Measurements from ENCODE around the gene CFAP45. TPM values are rescaled to one million over a fixed set of nuclear protein-coding genes. Genes with fewer than 3 reads are reported as not detected.

The CFAP45 gene
- total RNA-seq, 1 experiment from 2014 or later, result 3.6 TPM

DNA sequence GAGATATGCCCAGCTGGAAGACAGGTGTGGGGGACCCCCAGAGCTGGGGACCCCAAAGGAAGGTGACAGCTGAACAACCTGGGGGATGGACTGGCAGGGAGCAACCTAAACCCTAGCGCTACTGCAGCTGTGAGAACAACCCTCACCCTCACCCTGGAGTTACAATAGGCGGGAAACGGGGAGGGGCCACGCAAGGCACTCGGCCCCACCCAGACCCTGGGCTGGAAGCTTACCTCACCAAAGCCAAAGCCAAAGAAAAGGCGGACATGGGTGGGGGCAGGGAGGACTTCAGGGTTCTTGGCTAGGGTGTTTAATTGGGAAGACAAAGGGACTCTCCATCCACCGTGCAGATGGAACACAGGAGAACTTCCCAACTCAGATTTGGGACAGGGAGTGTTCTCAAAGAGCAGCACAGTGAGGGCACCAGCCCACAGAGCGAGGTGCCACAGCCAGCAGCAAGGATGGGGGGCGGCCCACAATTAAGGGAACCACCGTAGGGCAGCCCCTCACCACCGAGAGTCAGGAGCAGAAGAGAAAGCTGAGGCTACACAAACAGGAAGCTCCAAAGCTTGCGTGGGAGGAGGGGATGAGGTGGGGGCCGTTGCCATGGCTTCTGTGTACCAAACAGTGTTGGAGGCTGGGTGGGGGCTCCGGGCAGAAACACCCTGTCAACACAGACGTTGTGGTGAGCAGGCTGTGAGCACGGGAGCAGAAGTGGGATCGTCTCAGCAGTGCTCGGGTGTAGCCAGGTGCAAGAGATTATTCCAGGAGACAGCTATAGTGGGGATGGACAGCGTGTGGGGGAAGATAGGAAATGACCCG, 23.4 kb upstream of the CFAP45 start:
- Histone ChIP-seq H3K4me3 (ENCODE audit: low read depth, low read length, poor library complexity, severe bottlenecking) (peak overlapping the region; percentile 78), H3K36me3 (ENCODE audit: insufficient read depth, low read length, poor library complexity, severe bottlenecking) (peaks cover 16% of the 10 kb centered on the region), H3K4me1 (ENCODE audit: insufficient read depth, low read length, poor library complexity, severe bottlenecking) (peaks cover 19% of the 10 kb centered on the region), H3K9me3 (ENCODE audit: low read depth, low read length, poor library complexity, severe bottlenecking) (no peaks in the 10 kb centered on the region), H3K27ac (ENCODE audit: low read depth, low read length, poor library complexity, severe bottlenecking) (peak overlapping the region; percentile 76), H3K27me3 (replicated peaks; ENCODE audit: insufficient read depth, low read depth, low read length, poor library complexity) (no peaks in the 10 kb centered on the region)
- intact Hi-C loops (cut with micrococcal nuclease; ENCODE audit: unreplicated experiment), result no loop called here
- DNase-seq (ENCODE audit: low spot score), result peak; percentile 76
- no TSS peak for BruUV-seq (replicated peaks)
- ChIA-PET CTCF (interaction anchor here (0.7 to 1.3 kb wide), 4 partner anchors 84 to 727 kb away, joined by 3 read pairs; no protein-coding TSS in a partner anchor), POLR2A (ENCODE audit: low non-redundant PET) (no interaction called here)
- no peak for TF ChIP-seq EZH2 (IDR thresholded peaks at IDR 0.05; ENCODE audit: borderline replicate concordance, low read depth, low read length, poor library complexity, severe bottlenecking)
- TF ChIP-seq, protein P1, sequence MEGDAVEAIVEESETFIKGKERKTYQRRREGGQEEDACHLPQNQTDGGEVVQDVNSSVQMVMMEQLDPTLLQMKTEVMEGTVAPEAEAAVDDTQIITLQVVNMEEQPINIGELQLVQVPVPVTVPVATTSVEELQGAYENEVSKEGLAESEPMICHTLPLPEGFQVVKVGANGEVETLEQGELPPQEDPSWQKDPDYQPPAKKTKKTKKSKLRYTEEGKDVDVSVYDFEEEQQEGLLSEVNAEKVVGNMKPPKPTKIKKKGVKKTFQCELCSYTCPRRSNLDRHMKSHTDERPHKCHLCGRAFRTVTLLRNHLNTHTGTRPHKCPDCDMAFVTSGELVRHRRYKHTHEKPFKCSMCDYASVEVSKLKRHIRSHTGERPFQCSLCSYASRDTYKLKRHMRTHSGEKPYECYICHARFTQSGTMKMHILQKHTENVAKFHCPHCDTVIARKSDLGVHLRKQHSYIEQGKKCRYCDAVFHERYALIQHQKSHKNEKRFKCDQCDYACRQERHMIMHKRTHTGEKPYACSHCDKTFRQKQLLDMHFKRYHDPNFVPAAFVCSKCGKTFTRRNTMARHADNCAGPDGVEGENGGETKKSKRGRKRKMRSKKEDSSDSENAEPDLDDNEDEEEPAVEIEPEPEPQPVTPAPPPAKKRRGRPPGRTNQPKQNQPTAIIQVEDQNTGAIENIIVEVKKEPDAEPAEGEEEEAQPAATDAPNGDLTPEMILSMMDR (conservative IDR thresholded peaks at IDR 0.05; ENCODE audit: low read depth, low read length), result no peak

DNA sequence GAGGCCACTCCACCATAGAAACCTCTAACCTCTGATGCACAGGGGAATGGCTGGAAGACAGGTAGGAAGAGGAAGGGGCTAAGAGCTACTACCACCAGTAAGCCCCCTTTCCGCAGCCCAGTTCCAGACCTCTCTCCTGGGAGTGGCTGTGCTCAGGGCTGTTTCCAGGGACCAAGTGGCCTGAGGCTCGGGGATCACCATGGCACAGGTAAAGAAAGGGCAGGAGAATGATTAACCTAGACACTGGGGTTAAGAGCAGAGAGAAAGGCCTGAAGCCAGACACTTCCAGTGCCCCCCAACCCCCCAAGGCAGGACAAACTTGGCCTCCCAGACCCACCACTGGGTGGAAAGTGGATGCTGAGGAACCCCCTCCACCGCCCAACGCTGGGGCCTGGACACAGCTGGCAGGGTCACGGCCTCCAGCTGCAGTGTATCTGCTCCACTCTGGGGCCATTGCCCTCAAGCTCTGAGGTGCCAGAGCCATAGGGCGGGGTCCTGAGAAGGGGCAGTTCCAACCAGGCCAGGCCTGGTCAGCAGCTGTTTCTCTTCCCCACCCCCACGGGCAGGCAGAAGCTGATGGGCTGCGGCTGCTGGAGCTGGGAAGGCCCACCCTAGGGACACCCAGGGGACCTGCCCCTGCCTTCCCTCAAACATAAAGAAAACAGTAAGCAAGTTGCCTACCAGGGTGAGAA, 22.7 kb upstream of the CFAP45 start:
- POLR2A ChIA-PET (ENCODE audit: low non-redundant PET), result no interaction called here

More for the DNA sequence above, 22.7 kb upstream of the CFAP45 start:
- CTCF ChIA-PET, result interaction anchor here (0.6 to 1.0 kb wide), 2 partner anchors 19 to 85 kb away, joined by 3 to 13 read pairs; no protein-coding TSS in a partner anchor
- Histone ChIP-seq H3K4me3 (ENCODE audit: low read depth, low read length, poor library complexity, severe bottlenecking) (no peak overlapping the region), H3K36me3 (ENCODE audit: insufficient read depth, low read length, poor library complexity, severe bottlenecking) (peaks cover 19% of the 10 kb centered on the region), H3K27me3 (replicated peaks; ENCODE audit: insufficient read depth, low read depth, low read length, poor library complexity) (no peaks in the 10 kb centered on the region), H3K4me1 (ENCODE audit: insufficient read depth, low read length, poor library complexity, severe bottlenecking) (peaks cover 19% of the 10 kb centered on the region), H3K9me3 (ENCODE audit: low read depth, low read length, poor library complexity, severe bottlenecking) (no peaks in the 10 kb centered on the region), H3K27ac (ENCODE audit: low read depth, low read length, poor library complexity, severe bottlenecking) (peak overlapping the region; percentile 42)
- BruUV-seq (replicated peaks), result no TSS peak
- intact Hi-C loops (cut with micrococcal nuclease; ENCODE audit: unreplicated experiment), result no loop called here
- TF ChIP-seq, protein P1 (conservative IDR thresholded peaks at IDR 0.05; ENCODE audit: low read depth, low read length), result no peak
- no peak for TF ChIP-seq EZH2 (IDR thresholded peaks at IDR 0.05; ENCODE audit: borderline replicate concordance, low read depth, low read length, poor library complexity, severe bottlenecking)
- no peak for DNase-seq (ENCODE audit: low spot score)
